ENCODE data around the gene GPR55.

Gene GPR55

GRCh38 chr2:230950874-230951339 is 25.9 kb upstream of the GPR55 start:
- H3K27ac ChIP-seq (ENCODE audit: low read length) = no peak overlapping the region
- no peaks in the 10 kb centered on the region for H3K27me3 ChIP-seq (ENCODE audit: control insufficient read depth, insufficient read depth, low read length)
- no peak overlapping the region for H3K4me3 ChIP-seq (ENCODE audit: low read length)
- no CpG with 5 or more reads among the region's 10 CpGs for WGBS (ENCODE audit: insufficient coverage, insufficient read length)
- no peaks in the 10 kb centered on the region for H3K9me3 ChIP-seq (ENCODE audit: control insufficient read depth, insufficient read depth, low read length)
- H3K36me3 ChIP-seq (ENCODE audit: control insufficient read depth, insufficient read depth, low read length) = no peaks in the 10 kb centered on the region
- no peaks in the 10 kb centered on the region for H3K4me1 ChIP-seq (ENCODE audit: control insufficient read depth, insufficient read depth, low read length)
- no peak for DNase-seq (ENCODE audit: low read depth, low spot score)

- no CpG with 5 or more reads among the region's 20 CpGs for WGBS (ENCODE audit: insufficient coverage, insufficient read length)
- Histone ChIP-seq H3K4me3 (ENCODE audit: low read length) (no peak overlapping the region), H3K36me3 (ENCODE audit: control insufficient read depth, insufficient read depth, low read length) (no peaks in the 10 kb centered on the region), H3K27ac (ENCODE audit: low read length) (no peak overlapping the region), H3K27me3 (ENCODE audit: control insufficient read depth, insufficient read depth, low read length) (no peaks in the 10 kb centered on the region), H3K4me1 (ENCODE audit: control insufficient read depth, insufficient read depth, low read length) (no peaks in the 10 kb centered on the region), H3K9me3 (ENCODE audit: control insufficient read depth, insufficient read depth, low read length) (no peaks in the 10 kb centered on the region)
- no peak for DNase-seq (ENCODE audit: low read depth, low spot score)
These were observed 25.2 kb upstream of the GPR55 start for GRCh38 chr2:230949966-230950873.

GRCh38 chr2:230947908-230948365 is 22.9 kb upstream of the GPR55 start:
- Histone ChIP-seq H3K36me3 (ENCODE audit: control insufficient read depth, insufficient read depth, low read length) (no peaks in the 10 kb centered on the region), H3K4me3 (ENCODE audit: low read length) (no peak overlapping the region), H3K9me3 (ENCODE audit: control insufficient read depth, insufficient read depth, low read length) (no peaks in the 10 kb centered on the region), H3K27ac (ENCODE audit: low read length) (no peak overlapping the region), H3K4me1 (ENCODE audit: control insufficient read depth, insufficient read depth, low read length) (no peaks in the 10 kb centered on the region), H3K27me3 (ENCODE audit: control insufficient read depth, insufficient read depth, low read length) (no peaks in the 10 kb centered on the region)
- DNase-seq (ENCODE audit: low read depth, low spot score) = no peak
- no CpG with 5 or more reads among the region's 10 CpGs for WGBS (ENCODE audit: insufficient coverage, insufficient read length)

- whole genome bisulfite sequencing (ENCODE audit: insufficient coverage, insufficient read length) = no CpG with 5 or more reads among the region's 3 CpGs
- H3K27me3 ChIP-seq (ENCODE audit: control insufficient read depth, insufficient read depth, low read length) = no peaks in the 10 kb centered on the region
- H3K36me3 ChIP-seq (ENCODE audit: control insufficient read depth, insufficient read depth, low read length) = no peaks in the 10 kb centered on the region
- no peaks in the 10 kb centered on the region for H3K4me1 ChIP-seq (ENCODE audit: control insufficient read depth, insufficient read depth, low read length)
- no peaks in the 10 kb centered on the region for H3K9me3 ChIP-seq (ENCODE audit: control insufficient read depth, insufficient read depth, low read length)
- H3K4me3 ChIP-seq (ENCODE audit: low read length) = no peak overlapping the region
- no peak overlapping the region for H3K27ac ChIP-seq (ENCODE audit: low read length)
- DNase-seq (ENCODE audit: low read depth, low spot score) = no peak
These were observed 22.2 kb upstream of the GPR55 start for GRCh38 chr2:230947235-230947576.

GRCh38 chr2:230946429-230947234 is 21.6 kb upstream of the GPR55 start:
- no peaks in the 10 kb centered on the region for H3K36me3 ChIP-seq (ENCODE audit: control insufficient read depth, insufficient read depth, low read length)
- no peak for DNase-seq (ENCODE audit: low read depth, low spot score)
- WGBS (ENCODE audit: insufficient coverage, insufficient read length) = no CpG with 5 or more reads among the region's 7 CpGs
- H3K27me3 ChIP-seq (ENCODE audit: control insufficient read depth, insufficient read depth, low read length) = no peaks in the 10 kb centered on the region
- no peaks in the 10 kb centered on the region for H3K9me3 ChIP-seq (ENCODE audit: control insufficient read depth, insufficient read depth, low read length)
- no peak overlapping the region for H3K27ac ChIP-seq (ENCODE audit: low read length)
- H3K4me3 ChIP-seq (ENCODE audit: low read length) = no peak overlapping the region
- no peaks in the 10 kb centered on the region for H3K4me1 ChIP-seq (ENCODE audit: control insufficient read depth, insufficient read depth, low read length)

GRCh38 chr2:230944757-230945372 is 19.8 kb upstream of the GPR55 start:
- Histone ChIP-seq H3K4me3 (ENCODE audit: low read length) (no peak overlapping the region), H3K27ac (ENCODE audit: low read length) (no peak overlapping the region), H3K9me3 (ENCODE audit: control insufficient read depth, insufficient read depth, low read length) (no peaks in the 10 kb centered on the region), H3K27me3 (ENCODE audit: control insufficient read depth, insufficient read depth, low read length) (no peaks in the 10 kb centered on the region), H3K4me1 (ENCODE audit: control insufficient read depth, insufficient read depth, low read length) (no peaks in the 10 kb centered on the region), H3K36me3 (ENCODE audit: control insufficient read depth, insufficient read depth, low read length) (no peaks in the 10 kb centered on the region)
- no peak for DNase-seq (ENCODE audit: low read depth, low spot score)
- 100% methylated on average over 6 of the region's 21 CpGs for WGBS (ENCODE audit: insufficient coverage, insufficient read length)

GRCh38 chr2:230944123-230944653 is 19.1 kb upstream of the GPR55 start:
- H3K27me3 ChIP-seq (ENCODE audit: control insufficient read depth, insufficient read depth, low read length) = no peaks in the 10 kb centered on the region
- H3K4me1 ChIP-seq (ENCODE audit: control insufficient read depth, insufficient read depth, low read length) = no peaks in the 10 kb centered on the region
- H3K36me3 ChIP-seq (ENCODE audit: control insufficient read depth, insufficient read depth, low read length) = no peaks in the 10 kb centered on the region
- WGBS (ENCODE audit: insufficient coverage, insufficient read length) = no CpG with 5 or more reads among the region's 11 CpGs
- H3K27ac ChIP-seq (ENCODE audit: low read length) = no peak overlapping the region
- DNase-seq (ENCODE audit: low read depth, low spot score) = no peak
- no peak overlapping the region for H3K4me3 ChIP-seq (ENCODE audit: low read length)
- H3K9me3 ChIP-seq (ENCODE audit: control insufficient read depth, insufficient read depth, low read length) = no peaks in the 10 kb centered on the region

GRCh38 chr2:230942920-230943896 is 18.2 kb upstream of the GPR55 start:
- no peaks in the 10 kb centered on the region for H3K27me3 ChIP-seq (ENCODE audit: control insufficient read depth, insufficient read depth, low read length)
- WGBS (ENCODE audit: insufficient coverage, insufficient read length) = no CpG with 5 or more reads among the region's 19 CpGs
- no peaks in the 10 kb centered on the region for H3K36me3 ChIP-seq (ENCODE audit: control insufficient read depth, insufficient read depth, low read length)
- H3K4me3 ChIP-seq (ENCODE audit: low read length) = no peak overlapping the region
- H3K4me1 ChIP-seq (ENCODE audit: control insufficient read depth, insufficient read depth, low read length) = no peaks in the 10 kb centered on the region
- H3K9me3 ChIP-seq (ENCODE audit: control insufficient read depth, insufficient read depth, low read length) = no peaks in the 10 kb centered on the region
- H3K27ac ChIP-seq (ENCODE audit: low read length) = no peak overlapping the region
- DNase-seq (ENCODE audit: low read depth, low spot score) = no peak

- no CpG with 5 or more reads among the region's 3 CpGs for WGBS (ENCODE audit: insufficient coverage, insufficient read length)
- no peak for DNase-seq (ENCODE audit: low read depth, low spot score)
- Histone ChIP-seq H3K36me3 (ENCODE audit: control insufficient read depth, insufficient read depth, low read length) (no peaks in the 10 kb centered on the region), H3K27me3 (ENCODE audit: control insufficient read depth, insufficient read depth, low read length) (no peaks in the 10 kb centered on the region), H3K4me3 (ENCODE audit: low read length) (no peak overlapping the region), H3K9me3 (ENCODE audit: control insufficient read depth, insufficient read depth, low read length) (no peaks in the 10 kb centered on the region), H3K4me1 (ENCODE audit: control insufficient read depth, insufficient read depth, low read length) (no peaks in the 10 kb centered on the region), H3K27ac (ENCODE audit: low read length) (no peak overlapping the region)
These were observed 17.3 kb upstream of the GPR55 start for GRCh38 chr2:230942371-230942770.

Measured in iPS DF 6.9 (cell line).